H1 (cell line): Measurements from ENCODE around the gene CCDC7. TPM values are rescaled to one million over a fixed set of nuclear protein-coding genes. Genes with fewer than 3 reads are reported as not detected.

Experiments used
- CTCF ChIA-PET: fragments of 300-600 bp; sonication (Branson Sonifier 250); formaldehyde crosslinking; loops from one replicate; lab custom pipeline; 2021; ENCODE audit not compliant: partially characterized antibody; lab: Charles Lee
- POLR2A ChIA-PET: fragments of 300-600 bp; sonication (Branson Sonifier 250); formaldehyde crosslinking; loops from one replicate; lab custom pipeline; 2021; ENCODE audit warnings: inconsistent platforms; ENCODE audit not compliant: partially characterized antibody; lab: Charles Lee
- DNase-seq, 2 experiments: peaks; one replicate each; pipeline versions ENCODE4 v3.0.0 to v3.0.0-alpha.2; 2010 to 2022; ENCODE audit warnings: low spot score in 2 of 2, low read depth in 1 of 2, mixed read lengths in 1 of 2
- FAIRE-seq: peaks from 2 replicates; lab custom pipeline; 2011; peaks lifted over from hg19 to GRCh38; lab: Jason Lieb, UNC
- H2AFZ ChIP-seq: 2 replicates; pipeline ENCODE4 v1.8.1; 2012; ENCODE audit warnings: low read length, inconsistent platforms
- H2AK5ac ChIP-seq: 2 replicates; pipeline ENCODE4 v1.6.1; 2013; ENCODE audit warnings: low read depth, low read length
- H2BK120ac ChIP-seq: replicated peaks from 2 replicates; pipeline ENCODE3; 2013; ENCODE audit warnings: low read depth, low read length, inconsistent platforms
- H2BK12ac ChIP-seq: 2 replicates; pipeline ENCODE4 v1.6.1; 2013; ENCODE audit warnings: low read depth, low read length
- H2BK15ac ChIP-seq: 2 replicates; pipeline ENCODE4 v1.6.1; 2013; ENCODE audit warnings: low read length
- H2BK20ac ChIP-seq: 2 replicates; pipeline ENCODE4 v1.6.1; 2013; ENCODE audit warnings: low read length
- H2BK5ac ChIP-seq: 2 replicates; pipeline ENCODE4 v1.6.1; 2013; ENCODE audit warnings: low read depth, low read length
- H3K14ac ChIP-seq: 2 replicates; pipeline ENCODE4 v1.6.1; 2013; ENCODE audit warnings: inconsistent platforms; ENCODE audit not compliant: insufficient read length
- H3K18ac ChIP-seq: 2 replicates; pipeline ENCODE4 v1.6.1; 2013; ENCODE audit warnings: low read length; ENCODE audit errors: extremely low read depth
- H3K23ac ChIP-seq: 2 replicates; pipeline ENCODE4 v1.6.1; 2013; ENCODE audit warnings: inconsistent platforms; ENCODE audit not compliant: insufficient read length
- H3K23me2 ChIP-seq: 2 replicates; pipeline ENCODE4 v1.6.1; 2013; ENCODE audit warnings: low read depth, low read length
- H3K27ac ChIP-seq: 2 replicates; pipeline ENCODE4 v1.6.1; 2011; ENCODE audit warnings: low read depth, low read length, inconsistent platforms
- H3K27me3 ChIP-seq, 4 experiments: replicated peaks in 1 of 4; 1 replicate in 1 of 4; 2 replicates in 3 of 4; pipeline versions ENCODE4 v1.6.1 to v1.8.1; 2011 to 2013; ENCODE audit warnings: low read length in 3 of 4, mild to moderate bottlenecking in 3 of 4, inconsistent platforms in 2 of 4, mixed read lengths in 2 of 4, moderate library complexity in 1 of 4; ENCODE audit not compliant: control insufficient read depth in 3 of 4, insufficient read depth in 3 of 4; ENCODE audit errors: extremely low read depth in 1 of 4
- H3K36me3 ChIP-seq, 4 experiments: 2 replicates each; pipeline versions ENCODE4 v1.6.1 to v1.8.1; 2011 to 2013; ENCODE audit warnings: mild to moderate bottlenecking in 4 of 4, low read length in 3 of 4, moderate library complexity in 2 of 4, control low read depth in 1 of 4, inconsistent platforms in 1 of 4; ENCODE audit not compliant: insufficient read depth in 4 of 4, control insufficient read depth in 2 of 4
- H3K4ac ChIP-seq: replicated peaks from 2 replicates; pipeline ENCODE3; 2013; ENCODE audit warnings: low read length, low read depth, mixed read lengths, inconsistent platforms; ENCODE audit not compliant: insufficient read length
- H3K4me1 ChIP-seq, 4 experiments: replicated peaks in 1 of 4; 1 replicate in 1 of 4; 2 replicates in 3 of 4; pipeline versions ENCODE4 v1.6.1 to v1.8.1; 2011 to 2013; ENCODE audit warnings: low read length in 3 of 4, inconsistent platforms in 2 of 4, mixed read lengths in 1 of 4; ENCODE audit not compliant: insufficient read depth in 4 of 4, control insufficient read depth in 3 of 4
- H3K4me2 ChIP-seq, 2 experiments: 2 replicates each; pipeline versions ENCODE4 v1.6.1 to v1.8.1; 2011 to 2013; ENCODE audit warnings: low read depth in 2 of 2, low read length in 2 of 2, control low read depth in 1 of 2, inconsistent platforms in 1 of 2, mild to moderate bottlenecking in 1 of 2; ENCODE audit not compliant: insufficient read depth in 1 of 2
- H3K4me3 ChIP-seq, 4 experiments: fragments of 200-600, 300-600 bp in 1 of 4; sonication (generic), shearing (Covaris generic), sonication (Bioruptor Twin) in 1 of 4; 2 replicates each; pipeline versions ENCODE4 v1.5.1 to v1.8.1; 2011 to 2016; ENCODE audit warnings: low read length in 4 of 4, low read depth in 3 of 4, control low read depth in 2 of 4, inconsistent platforms in 2 of 4, mild to moderate bottlenecking in 2 of 4, mixed read lengths in 1 of 4, moderate library complexity in 1 of 4; ENCODE audit not compliant: insufficient read depth in 2 of 4; ENCODE audit errors: extremely low read depth in 1 of 4
- H3K56ac ChIP-seq: replicated peaks from 2 replicates; pipeline ENCODE3; 2013; ENCODE audit warnings: low read depth, mild to moderate bottlenecking, mixed read lengths, low read length, inconsistent platforms; ENCODE audit not compliant: insufficient read length
- H3K79me1 ChIP-seq: 2 replicates; pipeline ENCODE4 v1.6.1; 2013; ENCODE audit warnings: low read depth, low read length, control low read depth
- H3K79me2 ChIP-seq, 2 experiments: 2 replicates each; pipeline versions ENCODE4 v1.6.1 to v1.8.1; 2012 to 2013; ENCODE audit warnings: low read length in 2 of 2, mild to moderate bottlenecking in 2 of 2, inconsistent platforms in 1 of 2; ENCODE audit not compliant: insufficient read depth in 2 of 2, control insufficient read depth in 1 of 2
- H3K9ac ChIP-seq, 4 experiments: replicated peaks in 1 of 4; 1 replicate in 1 of 4; 2 replicates in 3 of 4; pipeline versions ENCODE4 v1.6.1 to v1.8.1; 2011 to 2013; ENCODE audit warnings: low read depth in 3 of 4, low read length in 3 of 4, control low read depth in 2 of 4, mild to moderate bottlenecking in 2 of 4, moderate library complexity in 2 of 4, inconsistent platforms in 1 of 4; ENCODE audit errors: extremely low read depth in 1 of 4
- H3K9me3 ChIP-seq, 2 experiments: 2 replicates each; pipeline versions ENCODE4 v1.6.1 to v1.8.1; 2012 to 2013; ENCODE audit warnings: mild to moderate bottlenecking in 2 of 2, moderate library complexity in 2 of 2, control low read depth in 1 of 2, inconsistent platforms in 1 of 2, low read depth in 1 of 2, low read length in 1 of 2, mixed read lengths in 1 of 2; ENCODE audit not compliant: insufficient read depth in 2 of 2
- H4K20me1 ChIP-seq, 2 experiments: replicated peaks in 1 of 2; 2 replicates each; pipeline versions ENCODE3 to v1.8.1; 2011 to 2013; ENCODE audit warnings: inconsistent platforms in 2 of 2, low read length in 2 of 2, mild to moderate bottlenecking in 1 of 2; ENCODE audit not compliant: insufficient read depth in 2 of 2, control insufficient read depth in 1 of 2
- H4K5ac ChIP-seq: 2 replicates; pipeline ENCODE4 v1.6.1; 2013; ENCODE audit warnings: low read length, low read depth, mixed read lengths, inconsistent platforms; ENCODE audit not compliant: insufficient read length
- H4K8ac ChIP-seq: 2 replicates; pipeline ENCODE4 v1.8.0; 2013; ENCODE audit warnings: mild to moderate bottlenecking, moderate library complexity, low read length, inconsistent platforms; ENCODE audit not compliant: insufficient read depth; ENCODE audit errors: extremely low read depth
- H4K91ac ChIP-seq: replicated peaks from 2 replicates; pipeline ENCODE3; 2013; ENCODE audit warnings: low read length, mixed read lengths, inconsistent platforms; ENCODE audit not compliant: insufficient read length
- WGBS, 2 experiments: shearing (Covaris generic) in 1 of 2; methylation state at CpG; one replicate each; pipeline versions ENCODE4 v1.1.6 to v1.1.7; 2013 to 2015; ENCODE audit warnings: low lambda C conversion rate in 2 of 2, mixed read lengths in 2 of 2, inconsistent platforms in 1 of 2, low coverage in 1 of 2, missing lambda C conversion rate in 1 of 2; ENCODE audit not compliant: insufficient replicate concordance in 2 of 2, insufficient coverage in 1 of 2, insufficient read length in 1 of 2; ENCODE audit errors: extremely low coverage in 1 of 2, missing lambda C conversion rate in 1 of 2; 5-methylcytosine and 5-hydroxymethylcytosine counted together
- polyA plus RNA-seq, 7 experiments: library from polyadenylated mRNA; depleted of rRNA in 3 of 7; stranded (reverse) in 5 of 7; unstranded in 2 of 7; fragments of >200 nt in 5 of 7; fragments of 200-250 nt in 2 of 7; gene quantifications; 1 replicate in 5 of 7; 2 replicates in 1 of 7; 4 replicates in 1 of 7; pipeline versions ENCODE4 v1.2.1 to v1.2.3, GENCODE V29; 2011 to 2013; ENCODE audit warnings: missing spikeins in 2 of 7, mixed read lengths in 2 of 7
- total RNA-seq: library from RNA; stranded (reverse); fragmentation: NEBNext Ultra II Directional; extraction: Animal tissue kit (Norgen Biotek cat#: 25700); gene quantifications from 2 replicates; pipeline ENCODE4 v1.2.1, GENCODE V29; 2021

CCDC7 gene
- total and polyA plus RNA-seq, 2 of the 8 experiments (the other 6 are each of a cell fraction or from before 2014, with no cell fraction given), result 0.18 to 0.74 TPM

DNA sequence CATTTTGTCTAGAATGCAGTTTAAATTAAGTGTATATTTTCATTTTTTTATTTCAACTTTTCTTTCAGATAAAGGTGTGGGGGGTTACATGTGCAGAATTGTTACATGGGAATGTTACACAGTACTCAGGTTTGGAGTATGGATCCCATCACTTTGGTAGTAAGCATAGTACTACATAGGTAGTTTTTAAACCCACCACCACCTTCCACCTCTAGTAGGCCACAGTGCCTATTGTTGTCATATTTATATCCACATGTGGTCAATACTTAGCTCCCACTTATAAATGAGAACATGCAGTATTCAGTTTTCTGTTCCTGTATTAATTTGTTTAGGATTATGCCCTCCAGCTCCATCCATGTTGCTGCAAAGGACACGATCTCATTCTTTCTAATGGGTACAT is 200.6 kb downstream of the CCDC7 start:
- Histone ChIP-seq H3K79me2 (no peaks in the 10 kb centered on the region), H3K36me3 (peaks cover 0 to 2% (median 0%) of the 10 kb centered on the region in 4 experiments; a peak in 1 of 8 replicates), H2AFZ (no peak overlapping the region), H3K9me3 (peaks cover 9 to 16% of the 10 kb centered on the region in 2 experiments; a peak in 3 of 4 replicates), H2BK120ac (no peak overlapping the region), H3K23me2 (no peaks in the 10 kb centered on the region), H3K23ac (no peak overlapping the region), H2BK5ac (no peak overlapping the region), H3K18ac (no peak overlapping the region), H2AK5ac (no peak overlapping the region), H3K56ac (no peak overlapping the region), H3K27ac (no peak overlapping the region), H3K79me1 (no peaks in the 10 kb centered on the region), H3K27me3 (no peaks in the 10 kb centered on the region), H4K20me1 (no peaks in the 10 kb centered on the region), H2BK12ac (no peak overlapping the region), H2BK20ac (no peak overlapping the region), H3K4me2 (no peak overlapping the region), H3K14ac (no peak overlapping the region), H4K91ac (no peak overlapping the region), H4K5ac (no peak overlapping the region), H3K4me3 (no peak overlapping the region), H3K9ac (no peak overlapping the region), H4K8ac (no peak overlapping the region), H3K4ac (no peak overlapping the region), H3K4me1 (no peaks in the 10 kb centered on the region), H2BK15ac (no peak overlapping the region)
- DNase-seq (no peak), FAIRE-seq (no peak)
- POLR2A ChIA-PET, result no interaction called here
- WGBS, 2 experiments, result 72% methylated on average over 1 of the region's 1 CpG; no CpG with 5 or more reads in 1 of the 2 experiments
- CTCF ChIA-PET, result interaction anchor here (1.1 to 1.2 kb wide), 2 partner anchors 21 to 162 kb away, joined by 3 to 4 read pairs; no protein-coding TSS in a partner anchor
